Breast epithelium (tissue), 3 donors: ENCODE data around the gene HGD.

ENCODE experiments used
- CTCF ChIP-seq, 3 donors: fragments of 450-650 bp; IDR thresholded peaks; one replicate each; pipeline ENCODE4 v1.5.1; 2016 to 2017; ENCODE audit warnings: antibody characterized with exemption in 3 of 3, mild to moderate bottlenecking in 3 of 3, moderate library complexity in 3 of 3
- POLR2A ChIP-seq: fragments of 450-650 bp; IDR thresholded peaks from one replicate; pipeline ENCODE4 v1.6.1; 2016; ENCODE audit warnings: antibody characterized with exemption, mild to moderate bottlenecking, moderate library complexity
- POLR2AphosphoS5 ChIP-seq, 3 donors: sonication (generic); formaldehyde crosslinking; IDR thresholded peaks; one replicate each; pipeline ENCODE4 v1.6.1; 2017; ENCODE audit warnings: antibody characterized with exemption in 3 of 3

GRCh38 chr3:120685411-120685810 lies 3.4 kb upstream of the HGD start:
- no peak for TF ChIP-seq CTCF (IDR thresholded peaks at IDR 0.05)
- no peak for TF ChIP-seq POLR2A
- TF ChIP-seq POLR2AphosphoS5 (IDR thresholded peaks at IDR 0.05): no peak
